ENCODE data around the gene MS4A6A. TPM values are rescaled to one million over a fixed set of nuclear protein-coding genes. Genes with fewer than 3 reads are reported as not detected.

The MS4A6A gene
- total RNA-seq, 1 experiment from 2014 or later, result 0.52 TPM

DNA sequence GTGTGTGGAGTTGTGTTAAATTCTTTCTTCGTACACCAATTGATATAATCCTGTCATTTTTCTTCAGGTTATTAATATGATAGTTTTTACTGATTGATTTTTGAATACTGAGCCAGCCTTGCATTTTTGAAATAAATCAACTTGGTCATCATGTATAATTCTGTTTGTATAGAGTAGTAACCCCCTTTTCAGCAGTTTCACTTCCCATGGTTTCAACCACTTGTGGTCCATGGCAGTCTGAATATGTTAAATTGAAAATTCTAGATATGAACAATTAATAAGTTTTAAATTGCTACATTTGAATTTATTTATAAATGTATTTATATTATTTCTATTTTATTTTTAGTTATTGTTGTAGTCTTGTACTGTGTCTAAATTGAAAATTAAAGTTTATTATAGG is 32.6 kb downstream of the MS4A6A start:
- Histone ChIP-seq H3K4me3 (replicated peaks in 1 of 2; ENCODE audit: low read depth in 1 of 2, low read length in 2 of 2) (no peak overlapping the region), H3K27ac (ENCODE audit: low read depth, low read length) (no peak overlapping the region), H3K79me2 (ENCODE audit: insufficient read depth, low read length) (no peaks in the 10 kb centered on the region), H3K36me3 (ENCODE audit: control insufficient read depth in 1 of 2, insufficient read depth in 2 of 2, low read length in 2 of 2) (no peaks in the 10 kb centered on the region), H3K4me1 (ENCODE audit: control insufficient read depth in 1 of 2, insufficient read depth in 2 of 2, low read length in 2 of 2) (no peaks in the 10 kb centered on the region), H3K9me3 (ENCODE audit: control insufficient read depth in 1 of 2, insufficient read depth in 1 of 2, low read depth in 1 of 2, low read length in 2 of 2) (no peaks in the 10 kb centered on the region), H3K9ac (ENCODE audit: low read length) (no peak overlapping the region), H4K20me1 (ENCODE audit: insufficient read depth) (no peaks in the 10 kb centered on the region), H3K27me3 (ENCODE audit: insufficient read depth, low read length) (no peaks in the 10 kb centered on the region), H3K4me2 (ENCODE audit: low read length) (no peak overlapping the region), H2AFZ (ENCODE audit: low read depth, low read length, poor library complexity, severe bottlenecking) (no peak overlapping the region), H3K9me2 (ENCODE audit: insufficient read depth) (no peaks in the 10 kb centered on the region)
- ChIA-PET RAD21 (ENCODE audit: low non-redundant PET in 1 of 2, low total read pairs in 2 of 2, uncharacterized antibody in 2 of 2, unreplicated experiment in 2 of 2) (no interaction called here), POLR2A (no interaction called here), CTCF (no interaction called here)
- intact Hi-C loops (cut with micrococcal nuclease), result no loop called here
- no peak for TF ChIP-seq CEBPB (IDR thresholded peaks at IDR 0.05; ENCODE audit: low read depth)
- TF ChIP-seq ELF1 (IDR thresholded peaks at IDR 0.05; ENCODE audit: borderline replicate concordance, low read depth), result no peak
- no peak for TF ChIP-seq RAD21 (IDR thresholded peaks at IDR 0.05; ENCODE audit: low read depth)
- TF ChIP-seq SP1 (IDR thresholded peaks at IDR 0.05; ENCODE audit: low read depth), result no peak
- TF ChIP-seq ZNF274 (IDR thresholded peaks at IDR 0.05; ENCODE audit: low read depth, low read length), result no peak
- TF ChIP-seq TCF7L2 (IDR thresholded peaks at IDR 0.05; ENCODE audit: borderline replicate concordance, extremely low read depth, insufficient read depth, insufficient read length), result no peak
- TF ChIP-seq YY1 (IDR thresholded peaks at IDR 0.05; ENCODE audit: extremely low read depth, insufficient replicate concordance, low read depth, low read length), result no peak
- TF ChIP-seq SIN3A (IDR thresholded peaks at IDR 0.05; ENCODE audit: low read depth), result no peak
- BruUV-seq (replicated peaks), result no TSS peak
- no peak for ATAC-seq
- no peak for DNase-seq (ENCODE audit: low read depth, low spot score)

DNA sequence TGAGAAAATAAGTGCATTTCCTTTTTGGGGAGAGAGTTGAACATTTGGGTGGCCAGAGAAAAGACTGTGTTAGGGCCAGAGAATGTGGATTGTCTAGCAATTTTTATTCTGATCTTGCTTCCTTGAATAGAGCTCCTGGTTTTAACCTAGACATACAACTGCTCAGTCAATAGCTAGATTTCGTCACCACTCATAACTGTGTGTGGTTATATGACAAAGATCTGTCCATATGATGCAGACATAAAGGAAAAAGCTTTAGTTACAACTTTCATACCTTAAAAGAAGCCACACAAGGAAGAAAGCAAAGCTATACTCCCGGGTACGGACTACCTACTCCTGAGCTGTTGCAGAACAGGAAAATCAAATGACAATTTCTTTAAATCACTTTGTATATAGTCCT is 37.2 kb downstream of the MS4A6A start:
- TF ChIP-seq RAD21 (IDR thresholded peaks at IDR 0.05; ENCODE audit: low read depth) (no peak), SP1 (IDR thresholded peaks at IDR 0.05; ENCODE audit: low read depth) (no peak), YY1 (IDR thresholded peaks at IDR 0.05; ENCODE audit: extremely low read depth, insufficient replicate concordance, low read depth, low read length) (no peak), POLR2A (IDR thresholded peaks at IDR 0.05; ENCODE audit: borderline replicate concordance, extremely low read depth, insufficient read depth, insufficient read length) (no peak), POLR2AphosphoS5 (IDR thresholded peaks at IDR 0.05; ENCODE audit: low read depth, low read length) (no peak), TCF7L2 (IDR thresholded peaks at IDR 0.05; ENCODE audit: borderline replicate concordance, extremely low read depth, insufficient read depth, insufficient read length) (no peak), EGR1 (IDR thresholded peaks at IDR 0.05; ENCODE audit: low read depth) (no peak), ZNF274 (IDR thresholded peaks at IDR 0.05; ENCODE audit: low read depth, low read length) (no peak), ZFX (IDR thresholded peaks at IDR 0.05) (no peak), CEBPB (IDR thresholded peaks at IDR 0.05; ENCODE audit: low read depth) (no peak)
- TF ChIP-seq, protein P1, sequence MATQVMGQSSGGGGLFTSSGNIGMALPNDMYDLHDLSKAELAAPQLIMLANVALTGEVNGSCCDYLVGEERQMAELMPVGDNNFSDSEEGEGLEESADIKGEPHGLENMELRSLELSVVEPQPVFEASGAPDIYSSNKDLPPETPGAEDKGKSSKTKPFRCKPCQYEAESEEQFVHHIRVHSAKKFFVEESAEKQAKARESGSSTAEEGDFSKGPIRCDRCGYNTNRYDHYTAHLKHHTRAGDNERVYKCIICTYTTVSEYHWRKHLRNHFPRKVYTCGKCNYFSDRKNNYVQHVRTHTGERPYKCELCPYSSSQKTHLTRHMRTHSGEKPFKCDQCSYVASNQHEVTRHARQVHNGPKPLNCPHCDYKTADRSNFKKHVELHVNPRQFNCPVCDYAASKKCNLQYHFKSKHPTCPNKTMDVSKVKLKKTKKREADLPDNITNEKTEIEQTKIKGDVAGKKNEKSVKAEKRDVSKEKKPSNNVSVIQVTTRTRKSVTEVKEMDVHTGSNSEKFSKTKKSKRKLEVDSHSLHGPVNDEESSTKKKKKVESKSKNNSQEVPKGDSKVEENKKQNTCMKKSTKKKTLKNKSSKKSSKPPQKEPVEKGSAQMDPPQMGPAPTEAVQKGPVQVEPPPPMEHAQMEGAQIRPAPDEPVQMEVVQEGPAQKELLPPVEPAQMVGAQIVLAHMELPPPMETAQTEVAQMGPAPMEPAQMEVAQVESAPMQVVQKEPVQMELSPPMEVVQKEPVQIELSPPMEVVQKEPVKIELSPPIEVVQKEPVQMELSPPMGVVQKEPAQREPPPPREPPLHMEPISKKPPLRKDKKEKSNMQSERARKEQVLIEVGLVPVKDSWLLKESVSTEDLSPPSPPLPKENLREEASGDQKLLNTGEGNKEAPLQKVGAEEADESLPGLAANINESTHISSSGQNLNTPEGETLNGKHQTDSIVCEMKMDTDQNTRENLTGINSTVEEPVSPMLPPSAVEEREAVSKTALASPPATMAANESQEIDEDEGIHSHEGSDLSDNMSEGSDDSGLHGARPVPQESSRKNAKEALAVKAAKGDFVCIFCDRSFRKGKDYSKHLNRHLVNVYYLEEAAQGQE (IDR thresholded peaks at IDR 0.05; ENCODE audit: low read depth), result no peak
- TF ChIP-seq, protein P2, sequence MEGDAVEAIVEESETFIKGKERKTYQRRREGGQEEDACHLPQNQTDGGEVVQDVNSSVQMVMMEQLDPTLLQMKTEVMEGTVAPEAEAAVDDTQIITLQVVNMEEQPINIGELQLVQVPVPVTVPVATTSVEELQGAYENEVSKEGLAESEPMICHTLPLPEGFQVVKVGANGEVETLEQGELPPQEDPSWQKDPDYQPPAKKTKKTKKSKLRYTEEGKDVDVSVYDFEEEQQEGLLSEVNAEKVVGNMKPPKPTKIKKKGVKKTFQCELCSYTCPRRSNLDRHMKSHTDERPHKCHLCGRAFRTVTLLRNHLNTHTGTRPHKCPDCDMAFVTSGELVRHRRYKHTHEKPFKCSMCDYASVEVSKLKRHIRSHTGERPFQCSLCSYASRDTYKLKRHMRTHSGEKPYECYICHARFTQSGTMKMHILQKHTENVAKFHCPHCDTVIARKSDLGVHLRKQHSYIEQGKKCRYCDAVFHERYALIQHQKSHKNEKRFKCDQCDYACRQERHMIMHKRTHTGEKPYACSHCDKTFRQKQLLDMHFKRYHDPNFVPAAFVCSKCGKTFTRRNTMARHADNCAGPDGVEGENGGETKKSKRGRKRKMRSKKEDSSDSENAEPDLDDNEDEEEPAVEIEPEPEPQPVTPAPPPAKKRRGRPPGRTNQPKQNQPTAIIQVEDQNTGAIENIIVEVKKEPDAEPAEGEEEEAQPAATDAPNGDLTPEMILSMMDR (IDR thresholded peaks at IDR 0.05 in 2 of 3, conservative IDR thresholded peaks at IDR 0.05 in 1 of 3; ENCODE audit: borderline replicate concordance in 1 of 3, insufficient read depth in 1 of 3, low read depth in 2 of 3, low read length in 2 of 3), result no peak
- TF ChIP-seq, protein P3, sequence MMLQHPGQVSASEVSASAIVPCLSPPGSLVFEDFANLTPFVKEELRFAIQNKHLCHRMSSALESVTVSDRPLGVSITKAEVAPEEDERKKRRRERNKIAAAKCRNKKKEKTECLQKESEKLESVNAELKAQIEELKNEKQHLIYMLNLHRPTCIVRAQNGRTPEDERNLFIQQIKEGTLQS (IDR thresholded peaks at IDR 0.05), result no peak
- Histone ChIP-seq H3K27me3 (ENCODE audit: insufficient read depth, low read length) (no peaks in the 10 kb centered on the region), H3K4me1 (ENCODE audit: control insufficient read depth in 1 of 2, insufficient read depth in 2 of 2, low read length in 2 of 2) (no peaks in the 10 kb centered on the region), H3K79me2 (ENCODE audit: insufficient read depth, low read length) (no peaks in the 10 kb centered on the region), H4K20me1 (ENCODE audit: insufficient read depth) (no peaks in the 10 kb centered on the region), H3K9me3 (ENCODE audit: control insufficient read depth in 1 of 2, insufficient read depth in 1 of 2, low read depth in 1 of 2, low read length in 2 of 2) (no peaks in the 10 kb centered on the region), H3K9me2 (ENCODE audit: insufficient read depth) (no peaks in the 10 kb centered on the region), H3K27ac (ENCODE audit: low read depth, low read length) (no peak overlapping the region), H3K9ac (ENCODE audit: low read length) (no peak overlapping the region), H3K4me2 (ENCODE audit: low read length) (no peak overlapping the region), H3K4me3 (replicated peaks in 1 of 2; ENCODE audit: low read depth in 1 of 2, low read length in 2 of 2) (no peak overlapping the region), H2AFZ (ENCODE audit: low read depth, low read length, poor library complexity, severe bottlenecking) (no peak overlapping the region), H3K36me3 (ENCODE audit: control insufficient read depth in 1 of 2, insufficient read depth in 2 of 2, low read length in 2 of 2) (no peaks in the 10 kb centered on the region)
- DNase-seq (ENCODE audit: low read depth, low spot score), result no peak
- ATAC-seq, result no peak
- intact Hi-C loops (cut with micrococcal nuclease), result no loop called here
- no TSS peak for BruUV-seq (replicated peaks)
- POLR2A ChIA-PET, result no interaction called here
- CTCF ChIA-PET, result no interaction called here
- RAD21 ChIA-PET (ENCODE audit: low non-redundant PET in 1 of 2, low total read pairs in 2 of 2, uncharacterized antibody in 2 of 2, unreplicated experiment in 2 of 2), result no interaction called here

All from HCT116 (cell line).